NCI-H82 treated with DMSO at 0.1 percent for 48 hours (cell line): ENCODE results near the gene CTNNA3.
"Not testable (repeated sequence)": the region's sequence is repeated elsewhere in the genome, so short reads cannot be mapped to it uniquely, and the experiment has no call there.

ENCODE experiments used
- DNase-seq: peaks from one replicate; lab custom pipeline; 2025; ENCODE audit not compliant: unreplicated experiment; lab: John Stamatoyannopoulos, UW

CTNNA3 gene

DNA sequence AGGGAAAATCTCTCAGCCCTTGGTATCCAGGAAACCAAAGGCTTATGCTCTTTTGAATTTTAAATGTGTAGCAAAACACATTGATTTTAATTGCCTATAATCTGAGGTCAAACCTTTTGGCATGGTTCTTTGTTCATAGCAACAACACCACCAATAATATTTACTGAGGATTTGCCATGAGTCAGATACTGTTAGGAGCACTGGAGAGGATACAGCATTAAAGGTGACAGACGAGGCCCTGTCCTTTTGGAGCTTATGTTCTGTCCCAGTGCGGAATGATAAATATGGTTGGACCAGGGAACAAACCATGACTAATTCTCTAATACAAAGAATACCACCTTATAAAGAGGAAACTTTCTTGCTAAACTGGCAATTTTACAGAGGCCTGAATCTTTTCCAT lies 176.6 kb downstream of the CTNNA3 start:
- DNase-seq, result no peak

DNA sequence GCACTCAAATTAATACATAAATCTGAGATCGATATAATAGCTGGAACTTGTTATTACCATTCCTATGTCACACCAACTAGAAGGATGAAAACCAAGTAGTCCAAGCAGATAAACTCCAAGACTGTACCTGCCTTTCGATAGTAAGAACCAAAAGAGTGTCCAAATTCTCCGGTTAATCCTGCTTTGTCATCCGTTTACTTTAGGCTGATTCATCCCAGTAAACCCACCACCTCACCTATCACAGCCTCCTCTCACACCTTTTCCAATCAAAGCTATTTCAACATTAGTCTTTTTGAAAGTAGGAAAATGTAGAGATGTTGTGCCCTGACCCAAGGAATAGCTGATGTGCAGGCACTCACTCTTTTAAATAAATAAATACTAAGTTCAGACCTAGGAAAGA lies 177.2 kb downstream of the CTNNA3 start:
- DNase-seq, result no peak

DNA sequence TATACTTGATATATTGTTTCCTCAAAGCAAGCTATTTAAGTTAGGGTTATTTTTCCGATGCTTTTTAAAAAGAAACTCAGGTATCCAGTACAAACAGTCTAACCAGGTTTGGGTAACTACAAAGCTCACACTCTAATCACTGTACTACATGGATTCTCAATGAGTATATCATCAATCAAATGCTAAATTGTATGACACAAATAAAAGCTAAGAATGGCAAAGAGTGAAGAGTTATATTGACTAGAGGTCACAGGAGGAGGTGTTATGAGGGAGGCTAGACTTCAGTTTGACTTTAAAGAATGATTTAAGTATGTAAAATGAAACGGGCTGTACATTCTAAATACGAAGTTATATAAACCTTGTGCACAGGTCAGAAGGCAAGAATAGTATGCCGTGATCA lies 178.0 kb downstream of the CTNNA3 start:
- no peak for DNase-seq

DNA sequence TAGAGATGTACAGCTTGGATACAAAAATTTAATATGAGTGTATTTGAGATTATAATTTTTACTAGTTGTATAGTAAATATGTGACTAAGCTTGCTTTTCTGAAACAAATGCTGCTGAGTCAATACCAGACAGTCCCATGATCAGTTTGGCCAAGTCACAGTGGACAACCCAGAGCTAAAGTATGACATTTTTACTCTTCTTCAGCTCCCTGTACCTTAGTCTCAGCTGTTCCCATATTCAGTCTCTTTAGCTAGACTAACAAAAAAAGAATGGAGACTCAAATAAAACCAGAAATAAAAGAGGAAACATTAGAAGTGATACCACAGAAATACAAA lies 189.3 kb downstream of the CTNNA3 start:
- DNase-seq, result no peak

DNA sequence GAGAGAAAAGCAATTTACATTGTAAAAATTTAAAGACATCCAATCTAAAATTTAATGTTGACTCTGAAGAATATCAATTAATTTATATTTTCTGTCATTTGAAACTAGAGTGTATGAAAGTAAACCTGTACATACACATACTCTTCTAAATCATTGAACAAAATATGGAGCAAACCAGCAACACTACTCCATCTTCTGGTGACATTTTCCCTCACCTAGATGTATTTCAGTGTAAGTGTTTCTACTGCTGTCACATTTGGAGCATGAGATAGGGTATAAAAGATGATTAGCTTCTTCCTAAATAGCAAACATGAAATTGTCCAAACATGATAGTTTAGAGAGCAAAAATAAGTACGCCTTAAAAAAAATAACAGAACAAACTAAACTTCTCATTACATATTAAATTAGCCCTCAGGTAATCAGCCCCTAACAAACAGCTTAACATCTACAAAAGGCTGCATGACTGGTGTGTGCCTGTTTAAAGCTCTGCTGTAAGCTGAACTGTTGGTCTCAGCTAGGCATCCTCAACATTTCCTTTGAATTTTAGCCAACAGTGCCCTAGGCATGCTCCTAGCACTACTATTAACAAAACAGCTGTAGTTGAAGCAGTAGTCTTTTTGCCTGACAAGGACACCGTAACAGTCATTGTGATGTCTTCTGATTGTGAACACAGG lies 189.8 kb downstream of the CTNNA3 start:
- no peak for DNase-seq

DNA sequence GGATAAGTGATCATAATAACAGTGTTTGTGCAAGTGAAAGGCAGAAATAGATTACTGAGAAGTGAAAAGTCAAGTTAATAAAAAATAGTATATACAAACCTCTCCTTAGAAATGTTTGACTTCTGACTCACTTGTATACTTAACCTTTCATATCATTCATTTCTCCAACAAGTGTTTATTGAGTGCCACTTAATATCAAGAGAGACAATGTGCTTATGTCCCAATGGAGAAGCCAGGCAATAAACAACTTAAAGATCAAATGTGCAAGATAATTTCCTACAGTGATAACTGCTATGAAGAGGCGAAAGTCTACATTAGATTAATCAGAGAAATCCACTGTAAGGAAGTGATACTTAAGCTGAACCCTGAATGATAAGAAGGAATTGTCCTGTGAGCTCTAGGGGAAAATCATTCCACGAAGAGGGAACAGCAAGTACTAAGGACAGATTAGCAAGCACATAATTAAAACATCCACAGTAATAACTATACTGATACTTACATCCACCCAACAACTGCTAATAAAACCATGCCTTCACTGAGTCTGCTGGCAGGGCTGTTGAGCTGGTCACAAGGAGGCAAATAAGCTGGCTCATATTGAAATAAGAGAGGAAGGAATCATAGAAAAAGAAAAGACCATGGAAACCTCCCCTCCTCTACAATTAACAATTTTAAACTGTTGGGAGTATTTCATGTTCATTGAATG lies 203.5 kb downstream of the CTNNA3 start:
- DNase-seq, result no peak

DNA sequence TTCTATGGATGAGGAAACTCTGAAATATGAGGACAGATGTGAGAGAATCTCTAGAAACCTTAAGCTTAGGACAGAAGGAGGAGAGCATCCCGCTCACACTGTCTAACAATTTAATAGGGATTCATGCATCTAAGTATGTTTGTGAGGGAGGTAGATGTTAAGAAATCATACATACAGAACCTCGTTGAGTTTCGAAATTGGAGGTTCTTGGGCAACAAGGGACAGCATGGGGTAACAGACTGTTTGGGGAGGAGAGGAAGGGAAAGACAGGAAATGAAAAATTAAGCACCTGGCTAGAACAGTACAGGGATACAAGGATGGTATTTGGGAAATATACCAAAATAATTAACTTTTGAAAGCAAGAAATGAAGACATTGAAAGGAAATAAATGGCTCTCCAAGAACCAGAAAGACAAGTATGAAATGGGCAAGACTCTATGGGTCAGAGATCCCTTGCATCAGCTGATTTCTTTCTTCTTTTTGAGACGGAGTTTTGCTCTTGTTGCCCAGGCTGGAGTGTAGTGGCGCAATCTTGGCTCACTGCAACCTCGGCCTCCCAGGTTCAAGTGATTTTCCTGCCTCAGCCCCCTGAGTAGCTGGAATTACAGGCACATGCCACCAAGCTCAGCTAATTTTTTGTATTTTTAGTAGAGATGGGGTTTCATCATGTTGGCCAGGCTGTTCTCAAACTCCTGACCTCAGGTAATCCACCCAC lies 207.9 kb downstream of the CTNNA3 start:
- no peak for DNase-seq

DNA sequence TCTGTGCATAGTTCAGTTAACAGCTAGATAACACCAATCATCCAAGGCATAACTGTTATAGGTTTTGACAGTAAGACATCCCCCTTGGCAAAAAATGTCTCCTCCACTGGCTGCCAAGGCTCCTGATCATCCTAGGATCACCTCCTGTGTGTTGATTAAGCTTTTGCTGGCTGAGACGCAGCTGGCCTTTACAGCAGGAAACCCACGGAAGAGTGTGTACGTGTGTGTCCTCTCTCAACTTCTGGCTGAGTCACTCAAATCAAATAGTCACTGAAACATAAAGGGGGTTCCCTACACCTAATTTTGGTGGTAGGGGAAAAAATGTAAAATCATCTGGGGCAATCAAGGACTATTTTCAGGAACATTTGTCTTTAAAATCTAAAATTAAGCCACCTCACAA lies 208.8 kb downstream of the CTNNA3 start:
- DNase-seq, result no peak

DNA sequence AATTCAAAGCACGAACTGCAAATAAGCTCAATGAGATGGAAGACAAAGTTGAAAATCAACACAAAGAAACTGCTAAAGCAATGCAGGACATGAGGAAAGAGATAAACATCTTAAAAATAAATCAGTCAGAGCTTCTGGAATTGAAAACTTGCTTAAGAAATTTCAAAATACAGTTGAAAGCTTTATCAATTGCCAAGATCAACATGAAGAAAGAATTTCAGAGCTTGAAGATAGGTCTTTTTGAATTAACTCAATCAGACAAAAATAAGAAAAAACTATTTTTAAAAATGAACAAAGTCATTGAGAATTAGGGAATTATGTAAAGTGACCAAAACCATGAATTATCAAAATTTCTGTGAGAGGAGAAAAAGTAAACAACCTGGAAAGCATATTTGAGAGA lies 218.1 kb downstream of the CTNNA3 start:
- DNase-seq, result no peak

DNA sequence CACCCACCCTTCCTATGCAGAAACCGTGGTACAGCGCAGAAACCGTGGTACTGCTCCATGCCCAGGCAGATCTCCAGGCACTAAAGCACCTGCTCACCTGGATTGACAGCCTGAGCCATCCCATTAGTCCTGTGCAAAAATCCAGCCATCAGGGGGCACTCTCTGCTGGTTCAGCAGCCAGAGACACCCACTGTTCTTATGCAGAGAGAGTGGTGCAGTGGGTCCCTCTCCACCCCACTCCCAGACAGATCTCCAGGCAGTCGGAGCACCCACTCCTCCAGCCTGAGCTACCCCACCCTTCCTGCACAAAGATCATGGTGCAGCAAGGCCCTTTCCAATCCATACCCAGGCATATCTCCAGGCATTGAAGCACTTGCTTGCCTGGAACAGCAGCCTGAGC lies 219.8 kb downstream of the CTNNA3 start:
- no peak for DNase-seq

DNA sequence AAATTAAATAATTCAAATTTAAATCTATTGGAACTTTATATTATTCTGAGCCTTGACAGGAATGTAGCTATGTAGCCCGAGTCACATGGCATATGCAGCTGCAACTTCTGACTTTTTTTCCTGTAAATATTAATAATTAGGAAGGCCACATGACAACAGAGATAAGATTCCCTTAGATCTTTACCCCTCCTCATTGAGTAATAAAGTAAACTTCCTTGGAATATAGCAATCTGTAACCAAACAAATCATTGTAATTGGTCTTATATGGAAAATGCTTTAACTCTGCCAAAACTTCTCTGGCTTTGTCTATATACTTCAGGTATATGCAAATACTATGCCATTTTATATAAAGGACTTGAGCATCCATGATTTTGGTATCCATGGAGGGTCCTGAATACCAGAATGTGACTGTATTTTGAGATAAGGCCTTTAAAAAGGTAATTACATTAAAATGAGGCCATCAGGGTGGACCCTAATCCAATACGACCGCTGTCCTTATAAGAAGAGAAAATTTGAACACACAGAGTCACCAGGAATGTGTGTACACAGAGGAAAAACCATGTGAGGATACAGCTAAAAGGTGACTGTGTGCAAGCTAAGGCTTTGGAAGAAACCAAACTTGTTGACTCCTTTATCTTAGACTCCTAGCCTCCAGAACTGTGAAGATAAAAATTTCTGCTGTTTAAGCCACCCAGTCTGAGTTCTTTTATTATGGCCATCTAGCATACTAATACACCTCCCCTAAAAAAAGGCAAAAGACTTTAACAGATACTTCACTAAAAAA lies 222.0 kb downstream of the CTNNA3 start:
- DNase-seq, result no peak

DNA sequence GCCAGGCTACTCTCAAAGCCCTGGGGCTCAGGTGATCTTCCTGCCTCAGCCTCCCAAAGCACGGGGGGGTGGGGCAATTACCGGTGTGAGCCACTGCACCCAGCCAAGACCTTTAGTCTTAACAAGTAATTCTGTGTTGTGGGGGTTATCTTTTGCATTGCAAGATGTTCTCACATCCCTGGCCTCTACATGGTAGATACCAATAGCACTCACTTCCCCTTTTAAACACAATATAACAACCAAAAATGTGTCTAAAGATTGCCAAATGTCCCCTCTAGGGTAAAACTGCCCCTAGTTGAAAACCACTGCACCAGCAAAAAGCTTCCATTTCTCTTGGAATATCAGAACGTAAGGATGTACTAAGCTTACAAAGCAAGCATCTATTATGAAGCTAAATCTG lies 225.0 kb downstream of the CTNNA3 start:
- no peak for DNase-seq

DNA sequence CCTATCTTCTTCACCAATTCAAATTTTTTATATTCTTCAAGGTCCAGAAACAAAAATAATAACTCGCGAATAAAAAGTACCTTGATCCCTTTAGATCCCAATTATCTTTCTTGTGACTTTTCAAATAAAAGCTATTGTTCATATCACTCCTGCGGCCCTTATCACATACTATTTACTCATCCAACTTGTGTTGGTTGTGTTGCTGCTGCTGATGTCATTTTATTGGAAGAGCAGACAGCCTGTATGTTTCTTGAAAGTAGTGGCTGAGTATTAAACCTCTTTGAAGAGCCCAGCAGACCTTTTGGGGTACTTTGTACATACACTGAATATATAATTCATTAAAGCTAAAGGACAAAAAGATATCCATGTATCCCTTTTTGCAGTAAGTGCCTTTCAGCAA lies 231.7 kb downstream of the CTNNA3 start:
- DNase-seq, result no peak

DNA sequence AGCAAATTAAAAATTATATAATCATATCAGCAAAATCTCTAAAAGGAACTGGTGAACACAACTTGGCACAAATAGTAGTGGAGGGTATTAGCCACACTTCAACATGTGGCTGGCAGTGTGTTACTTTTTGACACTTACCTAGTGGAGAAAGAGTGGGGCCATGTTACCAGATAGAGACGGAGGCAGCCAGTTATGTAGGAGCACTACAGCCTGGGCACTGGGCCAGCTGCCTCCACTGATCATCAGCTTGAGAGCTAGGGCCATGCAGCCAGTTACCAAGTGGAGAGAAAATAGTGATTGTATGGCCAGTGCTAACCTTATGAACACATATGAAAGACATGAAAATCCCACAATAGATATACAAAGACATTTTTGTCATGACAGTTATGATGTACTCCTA lies 243.1 kb downstream of the CTNNA3 start:
- DNase-seq, result no peak

DNA sequence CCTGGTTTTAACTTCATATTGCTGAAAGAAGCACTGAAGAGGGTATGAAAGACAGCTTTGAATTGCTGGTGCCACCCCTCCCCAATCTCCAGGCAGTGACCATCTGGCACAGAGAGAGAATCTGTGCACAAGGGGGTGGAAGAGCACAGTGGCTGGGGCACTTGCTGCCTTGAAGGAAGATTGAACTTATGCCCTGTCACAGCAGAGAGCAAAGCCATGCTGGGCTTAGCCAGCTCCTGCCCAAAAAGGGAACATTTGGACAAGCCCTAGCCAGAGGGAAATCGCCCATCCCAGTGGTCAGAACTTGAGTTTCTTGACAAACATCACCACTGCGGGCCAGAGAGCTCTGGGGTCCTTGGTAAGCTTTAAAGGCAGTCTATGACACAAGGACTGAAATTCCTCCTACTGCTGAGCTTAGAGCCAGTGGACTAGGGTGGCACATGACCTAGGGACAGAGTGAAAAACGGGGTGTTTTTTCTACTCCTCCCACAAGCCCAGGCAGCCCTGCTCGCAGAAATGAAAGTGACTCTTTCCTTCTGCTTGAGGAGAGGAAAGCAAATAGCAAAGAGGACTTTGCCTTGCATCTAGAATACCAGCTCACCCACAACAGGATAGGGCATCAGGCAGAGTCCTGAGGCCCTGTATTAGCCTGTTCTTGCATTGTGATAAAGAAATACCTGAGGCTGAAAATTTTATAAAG lies 257.2 kb downstream of the CTNNA3 start:
- peak; percentile 11 for DNase-seq

DNA sequence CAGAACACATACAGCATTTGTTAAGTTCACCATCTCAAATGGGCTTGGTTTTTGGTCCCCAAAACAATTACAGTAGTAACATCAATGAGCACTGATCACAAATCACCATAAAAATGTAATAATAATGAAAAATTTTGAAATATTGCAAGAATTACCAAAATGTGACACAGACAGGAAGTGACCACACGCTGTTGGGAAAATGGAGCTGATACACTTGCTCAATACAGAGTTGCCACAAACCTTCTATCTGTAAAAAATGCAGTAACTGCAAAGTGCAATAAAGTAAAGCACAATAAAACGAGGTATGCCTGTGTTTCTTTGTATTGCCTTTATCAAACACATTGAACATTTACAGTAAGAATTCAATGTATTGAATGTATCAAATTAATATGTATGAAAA lies 262.7 kb downstream of the CTNNA3 start:
- no peak for DNase-seq

DNA sequence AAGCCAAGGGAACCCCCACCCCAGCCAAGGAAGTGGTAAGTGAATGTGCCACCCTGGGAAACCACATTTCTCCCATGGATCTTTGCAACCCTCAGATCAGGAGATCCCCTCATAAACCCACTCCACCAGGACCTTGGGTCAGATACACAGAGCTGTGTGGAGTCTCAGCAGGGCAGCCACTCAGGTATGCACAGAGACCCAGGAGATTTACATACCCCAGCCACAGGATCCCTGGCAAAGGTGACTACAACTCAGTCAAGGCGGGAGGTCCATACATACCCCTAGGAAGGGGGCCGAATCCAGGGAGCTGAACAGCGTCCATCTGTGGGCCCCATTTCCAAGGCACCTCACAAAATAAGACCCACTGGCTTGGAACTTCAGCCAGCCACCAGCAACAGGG lies 293.4 kb downstream of the CTNNA3 start:
- no peak for DNase-seq

DNA sequence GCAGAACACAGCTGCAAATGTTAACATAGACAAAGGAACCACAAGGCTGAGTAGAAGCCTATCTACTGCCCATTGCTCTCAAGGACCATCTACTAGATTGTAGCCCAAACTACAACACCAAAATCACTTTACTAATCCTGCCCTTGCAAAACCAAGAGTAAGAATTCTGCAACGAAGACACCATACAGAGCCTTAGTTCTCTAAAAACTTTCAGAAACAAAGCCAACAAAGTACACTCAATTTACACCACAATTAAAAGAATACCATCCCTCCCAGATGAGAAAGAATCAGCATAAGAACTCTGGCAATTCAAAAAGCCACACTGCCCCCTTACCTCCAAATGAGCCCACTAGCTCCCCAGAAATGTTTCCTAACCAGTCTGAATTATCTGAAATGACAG lies 294.3 kb downstream of the CTNNA3 start:
- DNase-seq, result no peak

DNA sequence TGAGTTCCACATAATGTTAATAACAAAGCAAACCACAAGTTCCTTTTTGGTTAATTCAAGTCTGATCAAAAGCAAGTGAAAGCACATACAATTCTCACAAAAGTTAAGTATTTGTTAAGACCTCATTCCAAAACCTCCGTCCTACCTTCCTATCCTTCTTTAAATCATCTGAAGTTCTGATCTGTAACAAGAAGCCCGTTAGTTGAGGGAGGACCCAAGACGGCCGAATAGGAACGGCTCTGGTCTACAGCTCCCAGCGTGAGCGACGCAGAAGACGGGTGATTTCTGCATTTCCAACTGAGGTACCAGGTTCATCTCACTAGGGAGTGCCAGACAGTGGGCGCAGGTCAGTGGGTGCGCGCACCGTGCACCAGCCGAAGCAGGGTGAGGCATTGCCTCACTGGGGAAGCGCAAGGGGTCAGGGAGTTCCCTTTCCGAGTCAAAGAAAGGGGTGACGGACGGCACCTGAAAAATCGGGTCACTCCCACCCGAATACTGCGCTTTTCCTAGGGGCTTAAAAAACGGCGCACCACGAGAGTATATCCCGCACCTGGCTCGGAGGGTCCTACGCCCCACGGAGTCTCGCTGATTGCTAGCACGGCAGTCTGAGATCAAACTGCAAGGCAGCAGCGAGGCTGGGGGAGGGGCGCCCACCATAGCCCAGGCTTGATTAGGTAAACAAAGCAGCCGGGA lies 309.0 kb downstream of the CTNNA3 start:
- not testable (repeated sequence) for DNase-seq

DNA sequence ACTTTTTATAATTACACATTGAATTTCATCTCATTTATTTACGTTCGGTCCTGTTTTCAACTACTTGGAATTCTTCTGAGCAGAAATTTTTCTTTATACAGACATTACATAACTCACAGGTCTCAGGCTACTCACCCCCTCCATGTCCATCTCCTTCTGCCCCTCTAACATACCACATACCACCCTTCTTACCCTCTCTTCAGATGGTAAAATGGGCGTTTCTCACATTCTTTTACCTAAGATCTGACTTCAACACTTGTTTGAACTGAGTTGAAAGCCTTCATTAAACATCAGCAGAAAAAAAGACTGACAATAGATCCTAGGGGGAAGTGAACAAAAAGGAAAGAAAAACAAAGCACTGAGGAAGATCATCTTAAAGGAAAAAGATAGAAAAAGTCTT lies 309.7 kb downstream of the CTNNA3 start:
- no peak for DNase-seq

DNA sequence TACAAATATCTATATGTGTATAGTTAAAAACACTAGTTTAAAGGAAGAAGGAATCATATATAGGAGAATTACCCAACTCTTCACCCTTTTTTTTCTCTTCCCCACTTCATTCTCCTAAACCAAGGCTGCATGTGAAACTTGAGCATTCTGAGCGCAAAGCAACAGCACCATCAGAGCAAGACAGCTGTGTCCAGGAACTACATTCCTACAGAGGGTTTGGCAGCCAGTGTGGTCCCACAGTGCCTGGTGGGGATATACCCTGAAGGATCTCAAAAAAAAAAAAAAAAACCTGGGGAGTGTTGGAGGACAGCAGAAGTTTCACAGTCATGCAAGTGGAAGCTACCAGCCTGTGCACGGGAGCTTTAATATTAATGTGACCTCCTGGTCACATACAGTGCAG lies 310.4 kb downstream of the CTNNA3 start:
- DNase-seq, result no peak
